Activated CD4-positive, alpha-beta T cell treated with anti-CD3 and anti-CD28 coated beads, Interleukin-2, Interleukin-6, amounts not matched to agents 100 ng/mL and 50 ng/mL, durations not matched to agents 16 hours and 8 hours (primary cell): Measurements from ENCODE around the gene IL13RA2.

Experiments used
- DNase-seq: peaks from one replicate; pipeline ENCODE4 v3.0.0-alpha.2; 2020

Gene IL13RA2

GRCh38 chrX:114985967-114986592 lies 31.3 kb downstream of the IL13RA2 start:
- no peak for DNase-seq

- no peak for DNase-seq
Measured at GRCh38 chrX:114976292-114976691, 41.1 kb downstream of the IL13RA2 start.

DNA sequence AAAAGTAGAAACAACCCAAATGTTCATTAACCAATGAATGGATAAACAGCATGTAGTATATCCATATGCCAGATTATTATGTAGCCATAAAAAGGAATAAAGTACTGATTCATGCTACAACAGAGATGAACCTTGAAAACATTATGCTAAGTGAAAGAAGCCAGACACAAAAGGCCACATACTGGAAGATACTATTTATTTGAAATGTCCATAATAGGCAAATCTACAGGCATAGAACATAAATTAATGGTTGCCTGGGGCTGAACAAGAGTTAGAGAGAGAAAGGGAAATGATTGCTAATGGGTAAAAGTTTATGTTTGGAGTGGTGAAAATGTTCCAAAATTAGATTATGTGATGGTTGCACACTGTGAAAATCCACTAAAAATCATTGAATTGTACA lies 44.4 kb downstream of the IL13RA2 start:
- no peak for DNase-seq

DNA sequence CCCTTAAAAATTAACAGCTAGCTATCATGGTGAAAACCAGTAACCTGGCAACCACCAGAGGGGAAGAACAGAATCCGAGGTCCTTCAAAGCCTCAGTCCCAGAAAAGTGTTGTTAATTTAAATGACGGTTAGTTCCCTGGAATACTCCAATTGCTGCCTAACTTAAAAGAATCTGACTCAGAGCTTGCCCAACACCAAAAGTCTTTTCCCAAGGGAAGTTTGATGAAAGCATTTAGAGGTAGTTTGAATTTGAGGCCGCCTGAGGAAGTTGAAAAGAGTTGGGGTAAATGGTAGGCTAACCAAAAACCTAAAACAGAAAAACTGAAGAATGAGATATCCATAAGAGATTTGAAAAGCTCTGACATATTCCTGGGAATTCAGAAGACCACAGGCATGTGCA lies 46.6 kb downstream of the IL13RA2 start:
- DNase-seq = no peak

DNA sequence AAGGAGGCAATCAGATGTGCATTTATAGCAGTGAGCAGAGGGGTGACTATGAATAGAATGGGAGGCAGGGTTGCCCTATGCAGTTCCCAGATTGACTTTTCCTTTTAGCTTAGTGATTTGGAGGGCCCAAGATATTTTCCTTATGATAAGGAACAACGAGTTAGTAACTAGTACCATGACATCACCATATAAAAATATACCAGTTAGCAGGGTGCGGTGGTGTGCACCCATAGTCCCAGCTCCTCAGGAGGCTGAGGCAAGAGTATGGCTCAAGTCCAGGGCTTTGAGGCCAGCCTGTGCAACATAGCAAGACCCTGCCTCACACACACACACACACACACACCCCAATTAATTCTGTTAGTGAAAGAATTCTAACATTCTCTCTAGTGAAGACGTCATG lies 53.0 kb downstream of the IL13RA2 start:
- no peak for DNase-seq

- no peak for DNase-seq
Measured at GRCh38 chrX:114962209-114962608, 55.2 kb downstream of the IL13RA2 start.

- DNase-seq = no peak
Measured at GRCh38 chrX:114959729-114960128, 57.7 kb downstream of the IL13RA2 start.
